ENCODE results near the gene HPSE2. TPM values are rescaled to one million over a fixed set of nuclear protein-coding genes. Genes with fewer than 3 reads are reported as not detected.

The HPSE2 gene
- total RNA-seq, 2 donors from 2014 or later = 1.0 to 1.8 TPM

DNA sequence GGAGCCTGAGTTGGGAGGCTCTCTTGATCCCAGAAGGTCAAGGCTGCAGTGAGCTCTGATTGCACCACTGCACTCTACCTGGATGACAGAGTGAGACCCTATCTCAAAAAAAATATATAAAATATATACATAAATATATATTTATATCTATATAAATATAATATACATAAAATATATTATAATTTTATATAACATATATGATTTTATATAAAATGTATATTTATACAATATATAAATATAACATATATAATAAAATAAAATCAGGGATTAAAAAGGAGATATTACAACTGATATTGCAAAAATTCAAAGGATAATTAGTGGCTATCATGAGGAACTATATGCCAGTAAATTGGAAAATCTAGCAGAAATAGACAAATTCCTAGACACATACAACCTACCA lies 435.4 kb downstream of the HPSE2 start:
- intact Hi-C loops (cut with DNase I) = no loop called here
- DNase-seq = no peak
- H3K4me3 ChIP-seq = no peak overlapping the region
- TF ChIP-seq, protein P1, sequence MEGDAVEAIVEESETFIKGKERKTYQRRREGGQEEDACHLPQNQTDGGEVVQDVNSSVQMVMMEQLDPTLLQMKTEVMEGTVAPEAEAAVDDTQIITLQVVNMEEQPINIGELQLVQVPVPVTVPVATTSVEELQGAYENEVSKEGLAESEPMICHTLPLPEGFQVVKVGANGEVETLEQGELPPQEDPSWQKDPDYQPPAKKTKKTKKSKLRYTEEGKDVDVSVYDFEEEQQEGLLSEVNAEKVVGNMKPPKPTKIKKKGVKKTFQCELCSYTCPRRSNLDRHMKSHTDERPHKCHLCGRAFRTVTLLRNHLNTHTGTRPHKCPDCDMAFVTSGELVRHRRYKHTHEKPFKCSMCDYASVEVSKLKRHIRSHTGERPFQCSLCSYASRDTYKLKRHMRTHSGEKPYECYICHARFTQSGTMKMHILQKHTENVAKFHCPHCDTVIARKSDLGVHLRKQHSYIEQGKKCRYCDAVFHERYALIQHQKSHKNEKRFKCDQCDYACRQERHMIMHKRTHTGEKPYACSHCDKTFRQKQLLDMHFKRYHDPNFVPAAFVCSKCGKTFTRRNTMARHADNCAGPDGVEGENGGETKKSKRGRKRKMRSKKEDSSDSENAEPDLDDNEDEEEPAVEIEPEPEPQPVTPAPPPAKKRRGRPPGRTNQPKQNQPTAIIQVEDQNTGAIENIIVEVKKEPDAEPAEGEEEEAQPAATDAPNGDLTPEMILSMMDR (IDR thresholded peaks at IDR 0.05) = no peak
- H3K9me3 ChIP-seq = no peaks in the 10 kb centered on the region
- H3K36me3 ChIP-seq = no peaks in the 10 kb centered on the region
- no peaks in the 10 kb centered on the region for H3K4me1 ChIP-seq
- no peaks in the 10 kb centered on the region for H3K27me3 ChIP-seq
- H3K9ac ChIP-seq (ENCODE audit: low read depth in 2 of 2, low read length in 2 of 2) = no peak overlapping the region
- H3K27ac ChIP-seq = no peak overlapping the region

DNA sequence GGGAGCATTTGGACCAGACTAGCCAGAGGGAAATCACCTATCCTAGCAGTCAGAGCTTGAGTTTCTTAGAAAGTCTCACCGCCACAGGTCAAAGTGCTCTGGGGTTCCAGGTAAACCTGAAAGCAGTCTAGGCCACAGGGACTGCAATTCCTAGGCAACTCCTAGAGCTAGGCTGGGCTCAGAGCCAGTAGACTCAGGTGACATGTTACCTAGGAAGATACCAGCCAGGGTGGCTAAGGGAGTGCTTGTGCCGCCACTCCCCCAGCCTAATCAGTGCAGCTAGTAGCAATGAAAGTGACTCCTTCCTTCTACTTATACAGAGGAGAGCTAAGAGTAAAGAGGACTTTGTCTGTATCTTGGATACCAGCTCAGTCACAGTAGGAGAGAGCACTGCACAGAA lies 440.2 kb downstream of the HPSE2 start:
- intact Hi-C loops (cut with DNase I) = no loop called here
- Histone ChIP-seq H3K9me3 (no peaks in the 10 kb centered on the region), H3K4me3 (no peak overlapping the region), H3K4me1 (no peaks in the 10 kb centered on the region), H3K27me3 (no peaks in the 10 kb centered on the region), H3K36me3 (no peaks in the 10 kb centered on the region), H3K27ac (no peak overlapping the region), H3K9ac (ENCODE audit: low read depth in 2 of 2, low read length in 2 of 2) (no peak overlapping the region)
- TF ChIP-seq, protein P1 (IDR thresholded peaks at IDR 0.05) = no peak
- no peak for DNase-seq

DNA sequence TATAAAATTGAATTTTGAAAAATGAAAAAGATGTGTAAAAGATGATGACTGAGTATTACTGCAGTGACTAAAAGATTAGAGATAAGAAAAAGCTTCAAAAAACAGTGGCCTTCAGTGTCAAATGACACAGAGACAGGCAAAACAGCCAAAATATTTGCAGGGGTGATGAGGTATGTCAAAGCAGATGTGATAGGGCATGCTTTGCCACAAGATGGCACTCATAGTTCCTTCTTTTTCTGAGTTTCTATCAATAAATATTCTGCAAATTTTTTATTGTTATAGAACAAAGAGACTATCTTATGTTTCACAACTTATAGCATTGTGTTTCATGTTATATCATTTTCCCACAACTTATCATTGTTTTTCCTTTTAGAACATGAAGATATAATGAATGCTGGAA lies 444.8 kb downstream of the HPSE2 start:
- intact Hi-C loops (cut with DNase I) = no loop called here
- no peaks in the 10 kb centered on the region for H3K36me3 ChIP-seq
- H3K4me1 ChIP-seq = no peaks in the 10 kb centered on the region
- no peak overlapping the region for H3K27ac ChIP-seq
- no peak overlapping the region for H3K9ac ChIP-seq (ENCODE audit: low read depth in 2 of 2, low read length in 2 of 2)
- no peak for DNase-seq
- TF ChIP-seq, protein P1 (IDR thresholded peaks at IDR 0.05) = peak; percentile 11
- H3K9me3 ChIP-seq = no peaks in the 10 kb centered on the region
- H3K4me3 ChIP-seq = no peak overlapping the region
- H3K27me3 ChIP-seq = no peaks in the 10 kb centered on the region

DNA sequence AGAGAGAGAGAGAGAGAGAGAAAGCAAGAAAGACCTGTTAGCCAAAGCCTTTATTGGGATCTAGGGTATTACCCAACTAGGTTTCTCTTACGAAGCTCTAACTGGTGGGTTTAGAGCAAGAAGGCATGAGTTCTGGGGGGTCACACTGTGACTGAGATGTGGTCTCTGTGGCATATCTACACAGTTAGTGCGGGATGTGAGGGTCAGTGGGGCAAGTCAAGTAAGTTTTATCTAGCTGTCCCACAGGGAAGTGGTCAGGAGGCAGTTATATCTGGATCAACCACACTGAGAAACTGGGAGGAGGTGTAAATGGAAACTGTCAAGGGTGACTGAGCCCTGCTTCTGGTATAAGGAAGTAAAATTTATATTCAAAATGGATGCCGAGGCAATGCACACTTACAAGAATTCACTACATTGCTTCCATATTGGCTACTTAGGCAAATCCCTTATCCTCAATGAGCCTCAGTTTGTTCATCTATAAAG lies 457.3 kb downstream of the HPSE2 start:
- DNase-seq = no peak
- Histone ChIP-seq H3K4me3 (no peak overlapping the region), H3K9ac (ENCODE audit: low read depth in 2 of 2, low read length in 2 of 2) (no peak overlapping the region), H3K27ac (no peak overlapping the region), H3K36me3 (no peaks in the 10 kb centered on the region), H3K27me3 (no peaks in the 10 kb centered on the region), H3K9me3 (no peaks in the 10 kb centered on the region), H3K4me1 (no peaks in the 10 kb centered on the region)
- intact Hi-C loops (cut with DNase I) = no loop called here
- TF ChIP-seq, protein P1 (IDR thresholded peaks at IDR 0.05) = no peak

DNA sequence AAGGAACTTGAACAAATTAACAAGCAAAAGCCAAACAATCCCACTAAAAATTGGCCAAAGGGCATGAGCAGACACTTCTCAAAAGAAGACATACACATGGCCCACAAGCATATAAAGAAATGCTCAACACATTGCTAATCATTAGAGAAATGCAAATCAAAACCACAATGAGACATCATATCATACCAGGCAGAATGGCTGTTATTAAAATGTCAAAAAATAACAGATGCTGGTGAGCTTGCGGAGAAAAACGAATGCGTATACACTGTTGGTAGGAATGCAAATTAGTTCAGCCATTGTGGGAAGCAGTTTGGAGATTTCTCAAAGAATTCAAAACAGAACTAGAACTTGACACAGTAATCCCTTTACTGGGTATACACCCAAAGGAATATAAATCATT lies 477.2 kb downstream of the HPSE2 start:
- Histone ChIP-seq H3K4me3 (no peak overlapping the region), H3K27ac (no peak overlapping the region), H3K9ac (ENCODE audit: low read depth in 2 of 2, low read length in 2 of 2) (no peak overlapping the region), H3K27me3 (no peaks in the 10 kb centered on the region), H3K4me1 (no peaks in the 10 kb centered on the region), H3K36me3 (no peaks in the 10 kb centered on the region), H3K9me3 (no peaks in the 10 kb centered on the region)
- intact Hi-C loops (cut with DNase I) = no loop called here
- TF ChIP-seq, protein P1 (IDR thresholded peaks at IDR 0.05) = no peak
- DNase-seq = no peak

DNA sequence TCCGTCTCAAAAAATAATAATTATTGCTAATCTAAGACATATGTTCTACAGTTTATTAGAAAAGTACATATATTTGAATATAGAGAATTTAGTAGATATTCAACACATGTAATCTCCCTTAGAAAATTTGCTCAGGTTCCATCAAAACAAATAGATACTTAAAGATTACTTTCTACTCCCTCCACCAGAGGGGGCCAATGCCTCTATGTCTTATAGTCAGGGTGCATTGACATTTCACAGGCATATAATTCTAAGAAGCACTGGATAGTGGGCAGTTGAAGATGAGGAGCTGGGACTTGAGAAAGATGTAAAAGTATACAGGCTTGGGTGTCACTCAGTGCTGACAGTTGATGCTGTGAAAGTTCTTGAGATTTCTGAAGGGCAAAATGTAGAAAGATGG lies 487.4 kb downstream of the HPSE2 start:
- Histone ChIP-seq H3K9me3 (no peaks in the 10 kb centered on the region), H3K4me1 (no peaks in the 10 kb centered on the region), H3K27me3 (no peaks in the 10 kb centered on the region), H3K9ac (ENCODE audit: low read depth in 2 of 2, low read length in 2 of 2) (no peak overlapping the region), H3K4me3 (no peak overlapping the region), H3K36me3 (no peaks in the 10 kb centered on the region), H3K27ac (no peak overlapping the region)
- TF ChIP-seq, protein P1 (IDR thresholded peaks at IDR 0.05) = peak; percentile 23
- intact Hi-C loops (cut with DNase I) = no loop called here
- DNase-seq = peak; percentile 21

Data from colonic mucosa (tissue), 4 donors.